ENCODE measurements around the gene AK9.
A peak's percentile ranks its signal among the peaks of the same experiment; 100 is the strongest.
"Not testable (repeated sequence)": the region's sequence is repeated elsewhere in the genome, so short reads cannot be mapped to it uniquely, and the experiment has no call there.

The AK9 gene

GRCh38 chr6:109690737-109691621, at the start of gene AK9, which contains the start of gene FIG4:
Gene AK9, minus strand, starts transcription at chr6:109691202. Its CDS starts 15,457 bp downstream, at chr6:109675745.
Gene FIG4, plus strand, starts transcription at chr6:109691296. Its CDS starts 140 bp downstream, at chr6:109691436.
- Mint-ChIP-seq H3K9me3 (no peaks in the 10 kb centered on the region), H3K27me3 (no peaks in the 10 kb centered on the region), H3K4me3 (peak within 1 kb of the TSS; percentile 92), H3K4me1 (peaks cover 42% of the 10 kb centered on the region), H3K27ac (ENCODE audit: low read depth) (peak within 1 kb of the TSS; percentile 96), H3K36me3 (ENCODE audit: insufficient read depth) (peaks cover 4% of the 10 kb centered on the region)
- ATAC-seq (replicated peaks; ENCODE audit: extremely low read depth, poor library complexity, severe bottlenecking) (peak; percentile 96), DNase-seq (ENCODE audit: low spot score in 2 of 2) (peak; percentile 72 to 75)

- Mint-ChIP-seq H3K27ac (ENCODE audit: low read depth) (no peak overlapping the region), H3K36me3 (ENCODE audit: insufficient read depth) (peaks cover 7% of the 10 kb centered on the region), H3K4me1 (no peaks in the 10 kb centered on the region), H3K27me3 (no peaks in the 10 kb centered on the region), H3K4me3 (no peak overlapping the region), H3K9me3 (no peaks in the 10 kb centered on the region)
- no peak for ATAC-seq (replicated peaks; ENCODE audit: extremely low read depth, poor library complexity, severe bottlenecking)
- DNase-seq (ENCODE audit: low spot score in 2 of 2) = no peak
Observed at GRCh38 chr6:109740787-109741186, 49.8 kb upstream of the AK9 start.

DNA sequence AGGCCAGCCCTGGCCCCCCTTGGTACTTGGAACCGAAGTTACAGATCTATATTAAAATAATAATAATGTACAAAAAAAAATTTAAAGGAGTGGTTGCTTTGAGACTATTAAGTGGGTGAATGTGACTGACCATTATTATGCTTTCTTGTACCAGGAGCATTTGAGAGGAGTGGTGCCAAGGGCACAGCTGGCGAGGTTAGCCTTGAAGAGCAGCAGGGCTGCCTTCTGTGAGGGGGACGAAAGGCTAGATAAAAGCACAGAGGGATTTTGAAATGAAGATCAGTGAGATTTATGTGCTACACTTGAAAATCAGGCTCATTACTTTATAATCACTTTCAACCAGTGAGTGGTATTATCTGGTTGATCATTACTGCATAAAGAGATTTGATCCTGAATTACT, 48.7 kb upstream of the AK9 start:
- H3K27me3 Mint-ChIP-seq = no peaks in the 10 kb centered on the region
- H3K9me3 Mint-ChIP-seq = no peaks in the 10 kb centered on the region
- ATAC-seq (replicated peaks; ENCODE audit: extremely low read depth, poor library complexity, severe bottlenecking) (no peak), DNase-seq (ENCODE audit: low spot score in 2 of 2) (no peak)
- H3K27ac Mint-ChIP-seq (ENCODE audit: low read depth) = no peak overlapping the region
- H3K36me3 Mint-ChIP-seq (ENCODE audit: insufficient read depth) = peaks cover 7% of the 10 kb centered on the region
- H3K4me1 Mint-ChIP-seq = no peaks in the 10 kb centered on the region
- no peak overlapping the region for H3K4me3 Mint-ChIP-seq

- H3K4me3 Mint-ChIP-seq = no peak overlapping the region
- peaks cover 3% of the 10 kb centered on the region for H3K36me3 Mint-ChIP-seq (ENCODE audit: insufficient read depth)
- H3K27me3 Mint-ChIP-seq = no peaks in the 10 kb centered on the region
- DNase-seq (ENCODE audit: low spot score in 2 of 2) = no peak
- no peaks in the 10 kb centered on the region for H3K9me3 Mint-ChIP-seq
- H3K4me1 Mint-ChIP-seq = no peaks in the 10 kb centered on the region
- ATAC-seq (replicated peaks; ENCODE audit: extremely low read depth, poor library complexity, severe bottlenecking) = no peak
- no peak overlapping the region for H3K27ac Mint-ChIP-seq (ENCODE audit: low read depth)
Observed at GRCh38 chr6:109738667-109739066, 47.7 kb upstream of the AK9 start.

DNA sequence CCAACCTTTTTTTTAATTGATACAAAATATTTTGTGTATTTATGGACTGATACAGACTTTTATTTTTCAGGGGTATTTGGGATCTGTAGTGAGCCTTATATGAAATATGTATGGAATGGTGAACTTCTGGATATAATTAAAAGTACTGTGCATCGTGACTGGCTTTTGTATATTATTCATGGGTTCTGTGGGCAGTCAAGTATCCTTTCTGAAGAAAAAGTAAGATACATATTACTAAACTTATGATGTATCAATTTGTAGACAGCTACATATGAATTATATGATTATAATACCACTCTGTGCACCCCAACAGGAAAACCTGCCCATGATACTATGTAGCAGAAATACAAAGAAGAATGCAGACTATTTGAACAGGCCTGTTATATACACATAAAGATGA, 47.3 kb upstream of the AK9 start:
- no peak overlapping the region for H3K27ac Mint-ChIP-seq (ENCODE audit: low read depth)
- no peak for DNase-seq (ENCODE audit: low spot score in 2 of 2)
- no peak for ATAC-seq (replicated peaks; ENCODE audit: extremely low read depth, poor library complexity, severe bottlenecking)
- peaks cover 1% of the 10 kb centered on the region for H3K36me3 Mint-ChIP-seq (ENCODE audit: insufficient read depth)
- H3K27me3 Mint-ChIP-seq = no peaks in the 10 kb centered on the region
- H3K4me1 Mint-ChIP-seq = no peaks in the 10 kb centered on the region
- H3K4me3 Mint-ChIP-seq = no peak overlapping the region
- no peaks in the 10 kb centered on the region for H3K9me3 Mint-ChIP-seq

DNA sequence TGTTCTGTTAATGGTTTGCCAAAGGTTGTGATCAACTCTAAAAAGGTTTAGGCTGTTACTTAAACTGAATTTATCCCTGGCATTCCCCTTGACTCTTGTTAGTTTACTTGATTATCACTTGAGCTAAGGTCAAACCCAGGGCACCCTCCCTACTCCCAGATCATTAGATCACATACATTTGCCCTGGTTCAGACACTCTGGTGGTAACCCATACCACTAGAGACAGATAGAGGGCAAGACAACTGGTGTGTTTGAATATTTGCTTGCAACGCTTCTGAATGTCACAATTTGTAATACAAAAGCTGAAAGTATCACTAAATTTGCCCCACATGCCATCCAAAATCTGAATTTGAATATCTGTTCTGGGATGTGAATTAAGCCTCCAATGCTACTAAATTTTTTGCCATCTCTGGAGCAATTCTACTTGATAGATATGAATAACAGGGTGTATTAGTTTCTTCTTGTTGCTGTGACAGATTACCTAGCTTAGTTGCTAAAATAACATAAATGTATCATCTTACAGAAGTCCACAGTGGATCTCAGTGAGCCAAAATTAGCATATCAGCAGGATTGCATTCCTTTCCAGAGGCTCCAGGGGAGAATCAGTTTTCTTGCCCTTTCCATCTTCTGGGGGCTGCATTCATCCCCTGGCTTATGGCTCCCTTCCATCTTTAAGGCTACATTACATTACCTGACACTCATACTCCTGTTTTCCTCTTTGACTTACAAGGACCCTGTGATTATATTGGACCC, 45.4 kb upstream of the AK9 start:
- DNase-seq (ENCODE audit: low spot score in 2 of 2) (no peak), ATAC-seq (replicated peaks; ENCODE audit: extremely low read depth, poor library complexity, severe bottlenecking) (no peak)
- Mint-ChIP-seq H3K36me3 (ENCODE audit: insufficient read depth) (peaks cover 1% of the 10 kb centered on the region), H3K27me3 (no peaks in the 10 kb centered on the region), H3K4me3 (no peak overlapping the region), H3K4me1 (no peaks in the 10 kb centered on the region), H3K27ac (ENCODE audit: low read depth) (no peak overlapping the region), H3K9me3 (no peaks in the 10 kb centered on the region)

DNA sequence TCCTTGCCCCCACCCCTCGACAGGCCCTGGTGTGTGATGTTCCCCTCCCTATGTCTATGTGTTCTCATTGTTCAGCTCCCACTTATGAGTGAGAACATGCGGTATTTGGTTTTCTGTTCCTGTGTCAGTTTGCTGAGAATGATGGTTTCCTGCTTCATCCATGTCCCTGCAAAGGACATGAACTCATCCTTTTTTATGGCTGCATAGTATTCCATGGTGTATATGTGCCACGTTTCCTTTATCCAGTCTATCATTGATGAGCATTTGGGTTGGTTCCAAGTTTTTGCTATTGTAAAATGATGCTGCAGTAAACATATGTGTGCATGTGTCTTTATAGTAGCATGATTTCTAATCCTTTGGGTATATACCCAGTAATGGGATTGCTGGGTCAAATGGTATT, 34.2 kb upstream of the AK9 start:
- peaks cover 10% of the 10 kb centered on the region for H3K4me1 Mint-ChIP-seq
- not testable (repeated sequence) for DNase-seq (ENCODE audit: low spot score in 2 of 2); H3K4me3 Mint-ChIP-seq; H3K27ac Mint-ChIP-seq (ENCODE audit: low read depth); ATAC-seq (replicated peaks; ENCODE audit: extremely low read depth, poor library complexity, severe bottlenecking); H3K27me3 Mint-ChIP-seq; H3K36me3 Mint-ChIP-seq (ENCODE audit: insufficient read depth); H3K9me3 Mint-ChIP-seq

- Mint-ChIP-seq H3K4me1 (peaks cover 10% of the 10 kb centered on the region), H3K36me3 (ENCODE audit: insufficient read depth) (peaks cover 11% of the 10 kb centered on the region)
Observed at GRCh38 chr6:109722564-109723254, 31.7 kb upstream of the AK9 start.

GRCh38 chr6:109722011-109722410, 31.0 kb upstream of the AK9 start:
- ATAC-seq (replicated peaks; ENCODE audit: extremely low read depth, poor library complexity, severe bottlenecking) (no peak), DNase-seq (ENCODE audit: low spot score in 2 of 2) (no peak)
- H3K27me3 Mint-ChIP-seq = no peaks in the 10 kb centered on the region
- no peaks in the 10 kb centered on the region for H3K9me3 Mint-ChIP-seq
- H3K27ac Mint-ChIP-seq (ENCODE audit: low read depth) = peak overlapping the region; percentile 19
- H3K4me1 Mint-ChIP-seq = peaks cover 10% of the 10 kb centered on the region
- H3K36me3 Mint-ChIP-seq (ENCODE audit: insufficient read depth) = peaks cover 11% of the 10 kb centered on the region
- H3K4me3 Mint-ChIP-seq = no peak overlapping the region

More at GRCh38 chr6:109722564-109723254, 31.7 kb upstream of the AK9 start:
- Mint-ChIP-seq H3K27ac (ENCODE audit: low read depth) (peak overlapping the region; percentile 19), H3K9me3 (no peaks in the 10 kb centered on the region), H3K4me3 (no peak overlapping the region), H3K27me3 (no peaks in the 10 kb centered on the region)
- ATAC-seq (replicated peaks; ENCODE audit: extremely low read depth, poor library complexity, severe bottlenecking) (no peak), DNase-seq (ENCODE audit: low spot score in 2 of 2) (no peak)

DNA sequence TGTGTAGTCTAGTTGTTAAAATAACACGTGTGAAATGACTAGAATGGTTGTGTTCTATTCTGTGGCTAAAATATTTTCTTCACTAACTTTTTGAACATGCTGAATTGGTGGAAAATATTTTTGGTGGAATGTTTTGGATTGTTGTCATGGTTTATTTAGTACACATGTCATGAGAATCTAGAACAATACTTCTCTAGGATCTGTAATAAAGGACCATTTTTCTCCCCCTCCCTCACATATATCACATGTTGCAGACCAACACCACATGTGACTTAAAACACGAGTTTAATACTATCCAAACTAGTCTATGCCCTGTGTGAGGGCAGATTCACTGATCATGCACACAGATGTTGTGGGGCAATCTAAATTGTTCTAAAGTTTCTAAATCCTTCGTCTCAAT, 29.3 kb upstream of the AK9 start:
- DNase-seq (ENCODE audit: low spot score in 2 of 2) = no peak
- H3K27ac Mint-ChIP-seq (ENCODE audit: low read depth) = no peak overlapping the region
- no peak overlapping the region for H3K4me3 Mint-ChIP-seq
- H3K36me3 Mint-ChIP-seq (ENCODE audit: insufficient read depth) = peaks cover 12% of the 10 kb centered on the region
- H3K4me1 Mint-ChIP-seq = peaks cover 10% of the 10 kb centered on the region
- H3K9me3 Mint-ChIP-seq = no peaks in the 10 kb centered on the region
- no peaks in the 10 kb centered on the region for H3K27me3 Mint-ChIP-seq
- ATAC-seq (replicated peaks; ENCODE audit: extremely low read depth, poor library complexity, severe bottlenecking) = no peak

DNA sequence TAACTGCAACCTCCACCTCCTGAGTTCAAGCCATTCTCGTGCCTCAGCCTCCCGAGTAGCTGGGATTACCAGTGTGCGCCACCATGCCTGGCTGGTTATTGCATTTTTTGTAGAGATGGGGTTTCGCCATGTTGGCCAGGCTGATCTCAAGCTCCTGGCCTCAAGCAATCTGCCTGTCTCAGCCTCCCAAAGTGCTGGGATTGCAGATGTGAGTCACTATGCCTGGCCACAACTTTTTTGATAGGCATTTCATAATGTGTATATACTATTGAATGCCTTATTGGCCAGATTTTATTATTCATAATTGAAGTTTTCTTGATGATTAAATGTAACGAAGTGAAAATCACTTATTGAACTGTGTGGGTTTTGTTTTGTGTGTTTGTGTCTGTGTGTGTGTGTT, 28.0 kb upstream of the AK9 start:
- no peaks in the 10 kb centered on the region for H3K27me3 Mint-ChIP-seq
- H3K4me3 Mint-ChIP-seq = no peak overlapping the region
- ATAC-seq (replicated peaks; ENCODE audit: extremely low read depth, poor library complexity, severe bottlenecking) = no peak
- H3K4me1 Mint-ChIP-seq = peaks cover 14% of the 10 kb centered on the region
- no peak for DNase-seq (ENCODE audit: low spot score in 2 of 2)
- no peaks in the 10 kb centered on the region for H3K9me3 Mint-ChIP-seq
- peaks cover 9% of the 10 kb centered on the region for H3K36me3 Mint-ChIP-seq (ENCODE audit: insufficient read depth)
- H3K27ac Mint-ChIP-seq (ENCODE audit: low read depth) = no peak overlapping the region

- Mint-ChIP-seq H3K4me3 (no peak overlapping the region), H3K36me3 (ENCODE audit: insufficient read depth) (peaks cover 9% of the 10 kb centered on the region), H3K27me3 (no peaks in the 10 kb centered on the region), H3K4me1 (peaks cover 21% of the 10 kb centered on the region), H3K27ac (ENCODE audit: low read depth) (no peak overlapping the region), H3K9me3 (no peaks in the 10 kb centered on the region)
- no peak for ATAC-seq (replicated peaks; ENCODE audit: extremely low read depth, poor library complexity, severe bottlenecking)
- DNase-seq (ENCODE audit: low spot score in 2 of 2) = no peak
Observed at GRCh38 chr6:109717971-109718370, 27.0 kb upstream of the AK9 start.
